Activated CD4-positive, alpha-beta T cell treated with anti-CD3 and anti-CD28 coated beads, Interleukin-10, Interleukin-2, amounts not matched to agents 100 ng/mL and 50 ng/mL, durations not matched to agents 16 hours and 8 hours (primary cell): ENCODE data around the gene HSF4.

ENCODE experiments used
- DNase-seq: peaks from one replicate; pipeline ENCODE4 v3.0.0-alpha.2; 2020

HSF4 gene

GRCh38 chr16:67166598-67167168, 2.1 kb downstream of the HSF4 start:
- no peak for DNase-seq

GRCh38 chr16:67167588-67167987, 3.0 kb downstream of the HSF4 start:
- DNase-seq: no peak

GRCh38 chr16:67169011-67169451, 4.5 kb downstream of the HSF4 start:
- DNase-seq: no peak

GRCh38 chr16:67169642-67170167, 5.2 kb downstream of the HSF4 start:
- peak; percentile 64 for DNase-seq

GRCh38 chr16:67170168-67170948, 5.8 kb downstream of the HSF4 start, which contains the start of gene NOL3:
TSS of gene NOL3 (plus strand) at chr16:67170538.
- peak; percentile 68 for DNase-seq

GRCh38 chr16:67170949-67171649, 6.6 kb downstream of the HSF4 start:
- DNase-seq: no peak

GRCh38 chr16:67173323-67173722, 8.8 kb downstream of the HSF4 start:
- no peak for DNase-seq

- DNase-seq: peak; percentile 81
Measured at GRCh38 chr16:67173808-67174705, 9.5 kb downstream of the HSF4 start.

- DNase-seq: no peak
Measured at GRCh38 chr16:67174706-67175231, 10.2 kb downstream of the HSF4 start.

GRCh38 chr16:67176662-67177061, 12.1 kb downstream of the HSF4 start:
- DNase-seq: no peak

GRCh38 chr16:67177743-67178699, 13.5 kb downstream of the HSF4 start:
- peak; percentile 59 for DNase-seq

GRCh38 chr16:67179421-67180080, 15.0 kb downstream of the HSF4 start:
- DNase-seq: no peak

GRCh38 chr16:67180166-67180565, 15.6 kb downstream of the HSF4 start:
- DNase-seq: no peak

- DNase-seq: no peak
Measured at GRCh38 chr16:67181346-67181745, 16.8 kb downstream of the HSF4 start.

GRCh38 chr16:67182288-67182687, 17.7 kb downstream of the HSF4 start:
- no peak for DNase-seq

GRCh38 chr16:67183284-67183626, 18.7 kb downstream of the HSF4 start:
- DNase-seq: no peak

GRCh38 chr16:67183627-67184452, 19.3 kb downstream of the HSF4 start, which contains the start of gene MATCAP1:
TSS of gene MATCAP1 (minus strand) at chr16:67183963. CDS start at chr16:67180610, 3,353 bp downstream.
- peak; percentile 98 for DNase-seq

GRCh38 chr16:67184453-67184994, 20.0 kb downstream of the HSF4 start:
- no peak for DNase-seq

GRCh38 chr16:67184995-67185650, 20.6 kb downstream of the HSF4 start:
- peak; percentile 88 for DNase-seq
